ENCODE data around the gene INAVA. TPM values are rescaled to one million over a fixed set of nuclear protein-coding genes. Genes with fewer than 3 reads are reported as not detected.
A peak's percentile ranks its signal among the peaks of the same experiment; 100 is the strongest.

INAVA gene
- total and polyA plus RNA-seq, 10 of the 15 experiments (the other 5 are each of a cell fraction or from before 2014, with no cell fraction given): 3.6 to 15.4 (median 9.5) TPM

DNA sequence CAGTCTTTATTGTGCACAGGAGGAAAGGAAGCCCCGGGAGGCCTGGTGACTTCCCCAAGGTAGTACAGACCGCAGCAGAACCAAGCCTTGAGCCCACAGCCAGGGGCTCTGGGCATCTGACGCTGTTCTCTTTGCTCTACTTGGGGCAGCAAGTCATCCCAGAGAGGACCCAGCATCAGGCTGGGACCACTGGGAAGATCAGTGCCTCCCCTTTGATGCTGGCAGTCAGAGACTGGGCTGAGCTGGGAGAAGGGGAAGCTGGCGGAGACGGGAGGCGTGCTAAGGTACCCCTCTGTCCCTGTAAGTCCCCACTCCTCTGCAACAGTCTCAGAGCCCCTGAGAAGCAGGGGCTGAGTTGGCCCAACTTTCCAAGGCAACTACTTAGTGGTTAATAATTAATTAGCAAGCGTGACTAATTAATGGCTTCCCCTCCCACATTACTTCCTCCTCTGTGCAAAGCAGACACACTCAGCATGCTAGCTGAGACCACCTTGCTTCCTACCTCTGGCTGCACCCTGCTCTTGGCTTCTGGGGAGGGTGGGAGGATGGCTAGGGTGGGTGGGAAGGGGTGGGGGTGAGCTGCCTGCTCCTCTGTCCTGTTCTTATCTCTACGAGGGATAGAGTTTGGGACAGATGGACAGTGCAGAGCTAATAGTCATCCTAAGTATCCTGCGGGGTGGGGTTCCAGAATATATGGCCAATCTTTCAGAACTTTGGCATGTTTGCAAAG, 1.3 kb downstream of the INAVA start (continued):
- TF ChIP-seq, protein P1, sequence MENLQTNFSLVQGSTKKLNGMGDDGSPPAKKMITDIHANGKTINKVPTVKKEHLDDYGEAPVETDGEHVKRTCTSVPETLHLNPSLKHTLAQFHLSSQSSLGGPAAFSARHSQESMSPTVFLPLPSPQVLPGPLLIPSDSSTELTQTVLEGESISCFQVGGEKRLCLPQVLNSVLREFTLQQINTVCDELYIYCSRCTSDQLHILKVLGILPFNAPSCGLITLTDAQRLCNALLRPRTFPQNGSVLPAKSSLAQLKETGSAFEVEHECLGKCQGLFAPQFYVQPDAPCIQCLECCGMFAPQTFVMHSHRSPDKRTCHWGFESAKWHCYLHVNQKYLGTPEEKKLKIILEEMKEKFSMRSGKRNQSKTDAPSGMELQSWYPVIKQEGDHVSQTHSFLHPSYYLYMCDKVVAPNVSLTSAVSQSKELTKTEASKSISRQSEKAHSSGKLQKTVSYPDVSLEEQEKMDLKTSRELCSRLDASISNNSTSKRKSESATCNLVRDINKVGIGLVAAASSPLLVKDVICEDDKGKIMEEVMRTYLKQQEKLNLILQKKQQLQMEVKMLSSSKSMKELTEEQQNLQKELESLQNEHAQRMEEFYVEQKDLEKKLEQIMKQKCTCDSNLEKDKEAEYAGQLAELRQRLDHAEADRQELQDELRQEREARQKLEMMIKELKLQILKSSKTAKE (IDR thresholded peaks at IDR 0.05; ENCODE audit: low read depth, poor library complexity, severe bottlenecking): no peak
- TF ChIP-seq IKZF2 (IDR thresholded peaks at IDR 0.05) (peak in 1 of 2 experiments; percentile 35; a peak in 1 of 4 replicates), CHD2 (IDR thresholded peaks at IDR 0.05; ENCODE audit: borderline replicate concordance, low read depth, low read length) (0 out of 2 replicates have a peak, but pooled peaks have one; percentile 11), MTA2 (IDR thresholded peaks at IDR 0.05; ENCODE audit: low read depth) (peak; percentile 89), RUNX3 (IDR thresholded peaks at IDR 0.05; ENCODE audit: low read length) (peak; percentile 16; the same call in 1 of the 2 replicates), YY1 (IDR thresholded peaks at IDR 0.05; ENCODE audit: low read depth, low read length) (peak; percentile 67; the same call in 1 of the 2 replicates), BCL11A (IDR thresholded peaks at IDR 0.05; ENCODE audit: low read depth, low read length) (peak; percentile 73; the same call in 1 of the 2 replicates), CREM (IDR thresholded peaks at IDR 0.05; ENCODE audit: low read depth) (no peak), SPI1 (IDR thresholded peaks at IDR 0.05; ENCODE audit: borderline replicate concordance, insufficient read depth, low read depth, low read length) (peak; percentile 10; the same call in 1 of the 2 replicates), NFIC (IDR thresholded peaks at IDR 0.05; ENCODE audit: low read depth, low read length) (no peak), PAX5 (IDR thresholded peaks at IDR 0.05; ENCODE audit: borderline replicate concordance, low read depth, low read length) (peak; percentile 89), DPF2 (IDR thresholded peaks at IDR 0.05) (peak; percentile 65; the same call in 1 of the 2 replicates), MEF2B (IDR thresholded peaks at IDR 0.05; ENCODE audit: partially characterized antibody, poor library complexity, severe bottlenecking) (peak; percentile 13), BHLHE40 (IDR thresholded peaks at IDR 0.05; ENCODE audit: borderline replicate concordance in 1 of 2, low read depth in 2 of 2, low read length in 1 of 2) (peak; percentile 83 to 88), IKZF1 (conservative IDR thresholded peaks at IDR 0.05) (peak; percentile 61)
- TF ChIP-seq, protein P2, sequence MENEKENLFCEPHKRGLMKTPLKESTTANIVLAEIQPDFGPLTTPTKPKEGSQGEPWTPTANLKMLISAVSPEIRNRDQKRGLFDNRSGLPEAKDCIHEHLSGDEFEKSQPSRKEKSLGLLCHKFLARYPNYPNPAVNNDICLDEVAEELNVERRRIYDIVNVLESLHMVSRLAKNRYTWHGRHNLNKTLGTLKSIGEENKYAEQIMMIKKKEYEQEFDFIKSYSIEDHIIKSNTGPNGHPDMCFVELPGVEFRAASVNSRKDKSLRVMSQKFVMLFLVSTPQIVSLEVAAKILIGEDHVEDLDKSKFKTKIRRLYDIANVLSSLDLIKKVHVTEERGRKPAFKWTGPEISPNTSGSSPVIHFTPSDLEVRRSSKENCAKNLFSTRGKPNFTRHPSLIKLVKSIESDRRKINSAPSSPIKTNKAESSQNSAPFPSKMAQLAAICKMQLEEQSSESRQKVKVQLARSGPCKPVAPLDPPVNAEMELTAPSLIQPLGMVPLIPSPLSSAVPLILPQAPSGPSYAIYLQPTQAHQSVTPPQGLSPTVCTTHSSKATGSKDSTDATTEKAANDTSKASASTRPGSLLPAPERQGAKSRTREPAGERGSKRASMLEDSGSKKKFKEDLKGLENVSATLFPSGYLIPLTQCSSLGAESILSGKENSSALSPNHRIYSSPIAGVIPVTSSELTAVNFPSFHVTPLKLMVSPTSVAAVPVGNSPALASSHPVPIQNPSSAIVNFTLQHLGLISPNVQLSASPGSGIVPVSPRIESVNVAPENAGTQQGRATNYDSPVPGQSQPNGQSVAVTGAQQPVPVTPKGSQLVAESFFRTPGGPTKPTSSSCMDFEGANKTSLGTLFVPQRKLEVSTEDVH (IDR thresholded peaks at IDR 0.05; ENCODE audit: low read depth, partially characterized antibody): no peak
- TF ChIP-seq, protein P3, sequence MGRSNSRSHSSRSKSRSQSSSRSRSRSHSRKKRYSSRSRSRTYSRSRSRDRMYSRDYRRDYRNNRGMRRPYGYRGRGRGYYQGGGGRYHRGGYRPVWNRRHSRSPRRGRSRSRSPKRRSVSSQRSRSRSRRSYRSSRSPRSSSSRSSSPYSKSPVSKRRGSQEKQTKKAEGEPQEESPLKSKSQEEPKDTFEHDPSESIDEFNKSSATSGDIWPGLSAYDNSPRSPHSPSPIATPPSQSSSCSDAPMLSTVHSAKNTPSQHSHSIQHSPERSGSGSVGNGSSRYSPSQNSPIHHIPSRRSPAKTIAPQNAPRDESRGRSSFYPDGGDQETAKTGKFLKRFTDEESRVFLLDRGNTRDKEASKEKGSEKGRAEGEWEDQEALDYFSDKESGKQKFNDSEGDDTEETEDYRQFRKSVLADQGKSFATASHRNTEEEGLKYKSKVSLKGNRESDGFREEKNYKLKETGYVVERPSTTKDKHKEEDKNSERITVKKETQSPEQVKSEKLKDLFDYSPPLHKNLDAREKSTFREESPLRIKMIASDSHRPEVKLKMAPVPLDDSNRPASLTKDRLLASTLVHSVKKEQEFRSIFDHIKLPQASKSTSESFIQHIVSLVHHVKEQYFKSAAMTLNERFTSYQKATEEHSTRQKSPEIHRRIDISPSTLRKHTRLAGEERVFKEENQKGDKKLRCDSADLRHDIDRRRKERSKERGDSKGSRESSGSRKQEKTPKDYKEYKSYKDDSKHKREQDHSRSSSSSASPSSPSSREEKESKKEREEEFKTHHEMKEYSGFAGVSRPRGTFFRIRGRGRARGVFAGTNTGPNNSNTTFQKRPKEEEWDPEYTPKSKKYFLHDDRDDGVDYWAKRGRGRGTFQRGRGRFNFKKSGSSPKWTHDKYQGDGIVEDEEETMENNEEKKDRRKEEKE (IDR thresholded peaks at IDR 0.05): no peak
- TF ChIP-seq, protein P4, sequence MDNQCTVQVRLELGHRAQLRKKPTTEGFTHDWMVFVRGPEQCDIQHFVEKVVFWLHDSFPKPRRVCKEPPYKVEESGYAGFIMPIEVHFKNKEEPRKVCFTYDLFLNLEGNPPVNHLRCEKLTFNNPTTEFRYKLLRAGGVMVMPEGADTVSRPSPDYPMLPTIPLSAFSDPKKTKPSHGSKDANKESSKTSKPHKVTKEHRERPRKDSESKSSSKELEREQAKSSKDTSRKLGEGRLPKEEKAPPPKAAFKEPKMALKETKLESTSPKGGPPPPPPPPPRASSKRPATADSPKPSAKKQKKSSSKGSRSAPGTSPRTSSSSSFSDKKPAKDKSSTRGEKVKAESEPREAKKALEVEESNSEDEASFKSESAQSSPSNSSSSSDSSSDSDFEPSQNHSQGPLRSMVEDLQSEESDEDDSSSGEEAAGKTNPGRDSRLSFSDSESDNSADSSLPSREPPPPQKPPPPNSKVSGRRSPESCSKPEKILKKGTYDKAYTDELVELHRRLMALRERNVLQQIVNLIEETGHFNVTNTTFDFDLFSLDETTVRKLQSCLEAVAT (IDR thresholded peaks at IDR 0.05): peak; percentile 53
- TF ChIP-seq, protein P5, sequence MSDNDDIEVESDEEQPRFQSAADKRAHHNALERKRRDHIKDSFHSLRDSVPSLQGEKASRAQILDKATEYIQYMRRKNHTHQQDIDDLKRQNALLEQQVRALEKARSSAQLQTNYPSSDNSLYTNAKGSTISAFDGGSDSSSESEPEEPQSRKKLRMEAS (IDR thresholded peaks at IDR 0.05; ENCODE audit: low read depth, low read length): no peak

All from GM12878 (cell line).